Spleen (tissue), 7 donors: Measurements from ENCODE around the gene IQGAP1.

Experiments used
- POLR2A ChIP-seq, 3 donors: fragments of 450-650 bp; IDR thresholded peaks; one replicate each; pipeline ENCODE4 v1.5.1; 2017; ENCODE audit warnings: antibody characterized with exemption in 3 of 3, mild to moderate bottlenecking in 1 of 3
- POLR2AphosphoS5 ChIP-seq, 3 donors: sonication (generic); formaldehyde crosslinking; IDR thresholded peaks; one replicate each; pipeline ENCODE4 v1.5.1; 2017; ENCODE audit warnings: antibody characterized with exemption in 3 of 3
- TF ChIP-seq, protein P1 (sequence below), 11 experiments: fragments of 200-600 bp in 7 of 11; fragments of 450-650 bp in 4 of 11; sonication (generic) in 4 of 11; IDR thresholded peaks in 8 of 11; conservative IDR thresholded peaks in 3 of 11; 1 replicate in 7 of 11; 2 replicates in 4 of 11; pipeline versions ENCODE4 v1.4.0 to v1.8.0; 2016 to 2021; ENCODE audit warnings: antibody characterized with exemption in 11 of 11, inconsistent platforms in 4 of 11, mild to moderate bottlenecking in 1 of 11
- donor health status: DM: no; HTN: no; CAD: no; lungs with moderate emphysema.
- donor health status: DM: no; HTN: no; CAD: no.
- donor health status: DM: no; HTN: no; CAD: no.

DNA sequence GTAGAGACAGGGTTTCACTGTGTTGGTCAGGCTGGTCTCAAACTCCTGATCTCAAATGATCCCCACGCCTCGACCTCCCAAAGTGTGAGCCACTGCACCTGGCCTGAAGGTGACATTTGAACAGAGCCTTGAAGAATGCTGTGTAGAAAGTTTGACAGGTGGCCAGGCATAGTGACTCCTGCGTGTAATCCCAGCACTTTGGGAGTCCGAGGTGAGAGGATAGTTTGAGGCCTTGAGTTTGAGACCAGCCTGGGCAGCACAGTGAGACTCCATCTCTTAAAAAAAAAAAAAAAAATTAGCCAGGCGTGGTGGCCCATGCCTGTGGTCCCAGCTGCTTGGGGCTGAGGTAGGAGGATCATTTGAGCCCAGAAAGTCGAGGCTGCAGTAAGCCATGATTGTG, 1.5 kb downstream of the IQGAP1 start:
- no peak for TF ChIP-seq POLR2A (IDR thresholded peaks at IDR 0.05)
- TF ChIP-seq, protein P1, sequence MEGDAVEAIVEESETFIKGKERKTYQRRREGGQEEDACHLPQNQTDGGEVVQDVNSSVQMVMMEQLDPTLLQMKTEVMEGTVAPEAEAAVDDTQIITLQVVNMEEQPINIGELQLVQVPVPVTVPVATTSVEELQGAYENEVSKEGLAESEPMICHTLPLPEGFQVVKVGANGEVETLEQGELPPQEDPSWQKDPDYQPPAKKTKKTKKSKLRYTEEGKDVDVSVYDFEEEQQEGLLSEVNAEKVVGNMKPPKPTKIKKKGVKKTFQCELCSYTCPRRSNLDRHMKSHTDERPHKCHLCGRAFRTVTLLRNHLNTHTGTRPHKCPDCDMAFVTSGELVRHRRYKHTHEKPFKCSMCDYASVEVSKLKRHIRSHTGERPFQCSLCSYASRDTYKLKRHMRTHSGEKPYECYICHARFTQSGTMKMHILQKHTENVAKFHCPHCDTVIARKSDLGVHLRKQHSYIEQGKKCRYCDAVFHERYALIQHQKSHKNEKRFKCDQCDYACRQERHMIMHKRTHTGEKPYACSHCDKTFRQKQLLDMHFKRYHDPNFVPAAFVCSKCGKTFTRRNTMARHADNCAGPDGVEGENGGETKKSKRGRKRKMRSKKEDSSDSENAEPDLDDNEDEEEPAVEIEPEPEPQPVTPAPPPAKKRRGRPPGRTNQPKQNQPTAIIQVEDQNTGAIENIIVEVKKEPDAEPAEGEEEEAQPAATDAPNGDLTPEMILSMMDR (IDR thresholded peaks at IDR 0.05 in 8 of 11, conservative IDR thresholded peaks at IDR 0.05 in 3 of 11): no peak
- TF ChIP-seq POLR2AphosphoS5 (IDR thresholded peaks at IDR 0.05): no peak
